ENCODE results near the gene HOXC6.
A peak's percentile ranks its signal among the peaks of the same experiment; 100 is the strongest.

HOXC6 gene

DNA sequence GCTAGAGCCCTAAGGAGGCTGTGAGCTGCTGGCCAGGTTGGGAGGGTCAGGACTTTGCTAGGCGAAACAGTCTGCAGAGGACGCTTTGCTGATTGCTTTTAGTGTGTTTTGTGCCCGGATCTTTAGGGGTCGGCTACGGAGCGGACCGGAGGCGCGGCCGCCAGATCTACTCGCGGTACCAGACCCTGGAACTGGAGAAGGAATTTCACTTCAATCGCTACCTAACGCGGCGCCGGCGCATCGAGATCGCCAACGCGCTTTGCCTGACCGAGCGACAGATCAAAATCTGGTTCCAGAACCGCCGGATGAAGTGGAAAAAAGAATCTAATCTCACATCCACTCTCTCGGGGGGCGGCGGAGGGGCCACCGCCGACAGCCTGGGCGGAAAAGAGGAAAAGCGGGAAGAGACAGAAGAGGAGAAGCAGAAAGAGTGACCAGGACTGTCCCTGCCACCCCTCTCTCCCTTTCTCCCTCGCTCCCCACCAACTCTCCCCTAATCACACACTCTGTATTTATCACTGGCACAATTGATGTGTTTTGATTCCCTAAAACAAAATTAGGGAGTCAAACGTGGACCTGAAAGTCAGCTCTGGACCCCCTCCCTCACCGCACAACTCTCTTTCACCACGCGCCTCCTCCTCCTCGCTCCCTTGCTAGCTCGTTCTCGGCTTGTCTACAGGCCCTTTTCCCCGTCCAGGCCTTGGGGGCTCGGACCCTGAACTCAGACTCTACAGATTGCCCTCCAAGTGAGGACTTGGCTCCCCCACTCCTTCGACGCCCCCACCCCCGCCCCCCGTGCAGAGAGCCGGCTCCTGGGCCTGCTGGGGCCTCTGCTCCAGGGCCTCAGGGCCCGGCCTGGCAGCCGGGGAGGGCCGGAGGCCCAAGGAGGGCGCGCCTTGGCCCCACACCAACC is 1.5 kb downstream of the HOXC6 start:
- TF ChIP-seq, protein P1, sequence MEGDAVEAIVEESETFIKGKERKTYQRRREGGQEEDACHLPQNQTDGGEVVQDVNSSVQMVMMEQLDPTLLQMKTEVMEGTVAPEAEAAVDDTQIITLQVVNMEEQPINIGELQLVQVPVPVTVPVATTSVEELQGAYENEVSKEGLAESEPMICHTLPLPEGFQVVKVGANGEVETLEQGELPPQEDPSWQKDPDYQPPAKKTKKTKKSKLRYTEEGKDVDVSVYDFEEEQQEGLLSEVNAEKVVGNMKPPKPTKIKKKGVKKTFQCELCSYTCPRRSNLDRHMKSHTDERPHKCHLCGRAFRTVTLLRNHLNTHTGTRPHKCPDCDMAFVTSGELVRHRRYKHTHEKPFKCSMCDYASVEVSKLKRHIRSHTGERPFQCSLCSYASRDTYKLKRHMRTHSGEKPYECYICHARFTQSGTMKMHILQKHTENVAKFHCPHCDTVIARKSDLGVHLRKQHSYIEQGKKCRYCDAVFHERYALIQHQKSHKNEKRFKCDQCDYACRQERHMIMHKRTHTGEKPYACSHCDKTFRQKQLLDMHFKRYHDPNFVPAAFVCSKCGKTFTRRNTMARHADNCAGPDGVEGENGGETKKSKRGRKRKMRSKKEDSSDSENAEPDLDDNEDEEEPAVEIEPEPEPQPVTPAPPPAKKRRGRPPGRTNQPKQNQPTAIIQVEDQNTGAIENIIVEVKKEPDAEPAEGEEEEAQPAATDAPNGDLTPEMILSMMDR (IDR thresholded peaks at IDR 0.05; ENCODE audit: insufficient read depth, missing control alignments): no peak
- no peak for DNase-seq (ENCODE audit: insufficient read length, low spot score)
- no peak for FAIRE-seq

DNA sequence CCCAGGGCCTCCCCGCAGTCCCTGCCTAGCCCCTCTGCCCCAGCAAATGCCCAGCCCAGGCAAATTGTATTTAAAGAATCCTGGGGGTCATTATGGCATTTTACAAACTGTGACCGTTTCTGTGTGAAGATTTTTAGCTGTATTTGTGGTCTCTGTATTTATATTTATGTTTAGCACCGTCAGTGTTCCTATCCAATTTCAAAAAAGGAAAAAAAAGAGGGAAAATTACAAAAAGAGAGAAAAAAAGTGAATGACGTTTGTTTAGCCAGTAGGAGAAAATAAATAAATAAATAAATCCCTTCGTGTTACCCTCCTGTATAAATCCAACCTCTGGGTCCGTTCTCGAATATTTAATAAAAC is 2.2 kb downstream of the HOXC6 start:
- FAIRE-seq (no peak), DNase-seq (ENCODE audit: insufficient read length, low spot score) (no peak)
- TF ChIP-seq, protein P1 (IDR thresholded peaks at IDR 0.05; ENCODE audit: insufficient read depth, missing control alignments): no peak

DNA sequence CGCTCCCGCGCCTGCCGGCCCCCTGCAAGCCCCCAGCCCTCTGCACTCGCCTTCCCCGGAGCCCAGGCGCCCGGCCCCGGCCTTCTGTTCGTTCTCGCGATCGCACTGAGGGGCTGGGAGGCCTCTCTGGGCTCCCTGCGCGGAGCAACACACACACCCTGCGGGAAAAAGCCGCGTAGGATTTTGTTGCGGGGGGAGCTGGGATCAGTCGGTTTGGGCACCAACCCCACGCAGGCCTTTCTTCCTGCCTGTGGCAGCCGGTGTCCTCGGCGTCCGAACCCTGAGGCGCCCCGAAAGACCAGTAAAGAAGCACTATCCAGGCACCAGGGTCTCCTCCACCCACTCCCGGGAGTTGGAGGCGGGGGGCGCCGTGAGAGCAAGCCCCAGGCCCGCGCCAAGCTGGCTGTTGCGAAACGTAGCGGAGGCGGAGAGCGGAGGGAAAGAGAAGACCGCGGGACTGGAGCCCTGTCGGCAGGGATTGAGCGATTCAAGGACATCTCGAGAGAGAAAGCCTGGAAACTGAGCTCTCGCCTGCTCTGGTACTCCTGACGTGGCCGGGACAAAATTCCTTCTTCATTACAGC is 2.7 kb downstream of the HOXC6 start:
- FAIRE-seq (no peak), DNase-seq (ENCODE audit: insufficient read length, low spot score) (no peak)
- TF ChIP-seq, protein P1 (IDR thresholded peaks at IDR 0.05; ENCODE audit: insufficient read depth, missing control alignments): no peak

DNA sequence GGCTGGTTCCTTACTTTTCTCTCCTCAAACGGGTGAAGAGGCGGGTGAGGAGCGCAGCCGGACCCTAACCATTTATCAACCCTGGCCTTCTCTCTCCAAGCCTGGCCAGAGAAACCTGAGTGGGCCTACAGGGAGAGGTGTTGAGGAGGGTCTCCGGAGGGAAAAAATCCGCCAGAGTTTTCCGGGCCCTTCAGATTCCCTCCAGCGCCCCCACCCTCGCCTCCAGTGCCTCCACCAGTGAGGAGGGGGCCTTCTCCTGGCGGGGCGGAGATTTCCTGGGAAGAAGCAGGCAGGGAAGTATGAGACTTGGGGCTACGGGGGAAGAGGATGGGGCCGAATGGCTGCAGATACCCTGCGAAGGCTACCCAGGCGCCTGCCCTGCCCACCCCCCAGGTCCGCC is 3.2 kb downstream of the HOXC6 start:
- FAIRE-seq (no peak), DNase-seq (ENCODE audit: insufficient read length, low spot score) (no peak)
- TF ChIP-seq, protein P1 (IDR thresholded peaks at IDR 0.05; ENCODE audit: insufficient read depth, missing control alignments): no peak

DNA sequence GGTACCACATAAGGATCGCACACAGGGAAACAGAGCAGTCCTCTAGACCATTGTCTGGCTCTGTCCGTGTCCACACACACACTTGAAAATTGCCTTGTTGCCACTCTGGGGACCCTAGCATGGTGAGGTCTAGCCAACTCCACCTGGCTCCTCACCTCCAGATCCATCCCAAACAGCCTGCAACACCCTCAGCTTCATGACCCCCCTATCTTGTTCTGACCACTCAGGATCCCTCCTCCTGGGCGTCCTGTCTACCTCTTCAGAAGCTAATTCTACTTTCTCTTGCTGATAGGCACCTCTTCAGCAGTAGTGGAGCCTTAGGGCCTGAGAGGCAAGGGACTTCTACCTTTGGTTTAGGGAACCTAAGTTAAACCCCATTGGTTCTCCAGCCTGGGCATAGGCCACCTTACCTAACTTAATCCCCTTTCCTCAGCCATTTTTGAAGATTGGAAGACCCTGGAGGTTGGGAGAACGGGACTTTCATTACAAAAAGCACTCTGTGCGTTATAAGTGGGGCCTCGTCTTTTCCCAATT is 3.9 kb downstream of the HOXC6 start:
- DNase-seq (ENCODE audit: insufficient read length, low spot score) (no peak), FAIRE-seq (no peak)
- TF ChIP-seq, protein P1 (IDR thresholded peaks at IDR 0.05; ENCODE audit: insufficient read depth, missing control alignments): no peak

DNA sequence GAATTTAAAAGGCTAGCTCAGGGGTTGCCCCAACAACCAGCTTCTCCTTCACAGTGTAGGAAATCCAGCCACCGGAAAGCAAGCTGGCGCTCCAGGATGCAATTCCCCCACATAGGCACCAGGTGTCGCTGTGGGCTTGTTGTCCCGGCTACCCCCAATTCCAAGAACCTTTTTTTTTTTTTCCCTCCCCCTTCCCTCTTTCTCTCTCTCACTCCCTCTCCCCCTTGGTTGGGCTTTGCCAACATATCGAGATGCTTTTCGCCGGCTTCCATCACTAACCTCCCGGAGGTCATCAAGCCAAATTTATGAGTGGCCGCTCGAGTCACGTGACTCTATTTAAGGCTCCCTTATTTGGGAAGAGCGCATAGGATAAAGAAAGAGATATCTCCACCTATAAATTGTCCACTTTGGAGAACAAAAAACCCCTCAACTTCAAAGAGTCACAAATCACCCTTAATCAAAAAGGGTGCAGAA is 4.4 kb downstream of the HOXC6 start, which contains the start of gene HOXC5:
TSS of gene HOXC5 (plus strand) at position 424 of the 474 bp plus-strand sequence. CDS start 73 bp downstream, outside the sequence.
- DNase-seq (ENCODE audit: insufficient read length, low spot score) (peak; percentile 78), FAIRE-seq (no peak)
- TF ChIP-seq, protein P1 (IDR thresholded peaks at IDR 0.05; ENCODE audit: insufficient read depth, missing control alignments): peak; percentile 94

Data from D721Med (cell line).